Astrocyte of the spinal cord (primary cell): ENCODE measurements around the gene SLC12A6.
"Not testable (repeated sequence)": the region's sequence is repeated elsewhere in the genome, so short reads cannot be mapped to it uniquely, and the experiment has no call there.

Source experiments
- DNase-seq: peaks from one replicate; pipeline ENCODE4 v3.0.0; 2011; ENCODE audit warnings: low read depth, low spot score
- H3K4me3 ChIP-seq: 2 replicates; pipeline ENCODE4 v1.5.1; 2011; ENCODE audit warnings: low read depth, mild to moderate bottlenecking, low read length, moderate library complexity
- CTCF ChIP-seq: IDR thresholded peaks from 2 replicates; pipeline ENCODE4 v1.5.1; 2012; ENCODE audit warnings: low read depth, mild to moderate bottlenecking, low read length, inconsistent platforms
- in situ Hi-C: cut with HindIII; loops from 2 replicates; pipeline ENCODE4 v1.10.0; 2017; ENCODE audit warnings: low sequenced_read_pairs

SLC12A6 gene

GRCh38 chr15:34355241-34355640 lies 17.7 kb upstream of the SLC12A6 start:
- no peak for TF ChIP-seq CTCF
- in situ Hi-C loops, result no loop called here
- DNase-seq, result no peak
- H3K4me3 ChIP-seq, result no peak overlapping the region

GRCh38 chr15:34354286-34354685 lies 16.7 kb upstream of the SLC12A6 start:
- DNase-seq, result no peak

GRCh38 chr15:34353627-34354026 lies 16.0 kb upstream of the SLC12A6 start:
- no peak for DNase-seq
- in situ Hi-C loops, result no loop called here
- H3K4me3 ChIP-seq, result no peak overlapping the region
- no peak for TF ChIP-seq CTCF

More at GRCh38 chr15:34354286-34354685, 16.7 kb upstream of the SLC12A6 start:
- in situ Hi-C loops, result no loop called here
- no peak overlapping the region for H3K4me3 ChIP-seq
- TF ChIP-seq CTCF, result no peak

- in situ Hi-C loops, DNase-seq, H3K4me3 ChIP-seq: not testable (repeated sequence)
These were observed 15.4 kb upstream of the SLC12A6 start for GRCh38 chr15:34352996-34353395.

GRCh38 chr15:34349769-34350168 lies 12.2 kb upstream of the SLC12A6 start:
- no peak for DNase-seq
- TF ChIP-seq CTCF, result no peak
- in situ Hi-C loops, result no loop called here
- no peak overlapping the region for H3K4me3 ChIP-seq

GRCh38 chr15:34348735-34349300 lies 11.2 kb upstream of the SLC12A6 start:
- no peak for DNase-seq
- TF ChIP-seq CTCF, result no peak
- in situ Hi-C loops, result no loop called here
- no peak overlapping the region for H3K4me3 ChIP-seq

GRCh38 chr15:34347951-34348638 lies 10.5 kb upstream of the SLC12A6 start:
- H3K4me3 ChIP-seq, result no peak overlapping the region
- no peak for TF ChIP-seq CTCF
- DNase-seq, result no peak
- in situ Hi-C loops, result no loop called here
